Neural cell (in vitro differentiated cells): ENCODE results near the gene CFAP61. TPM values are rescaled to one million over a fixed set of nuclear protein-coding genes. Genes with fewer than 3 reads are reported as not detected.

ENCODE experiments used
- H2AFZ ChIP-seq: fragments of 200-600, 300-800 bp; sonication (generic), shearing (Covaris generic); 2 replicates; pipeline ENCODE4 v1.6.0; 2014; ENCODE audit warnings: low read depth, mild to moderate bottlenecking, antibody characterized with exemption, low read length, moderate library complexity
- H3F3A ChIP-seq: fragments of 200-600 bp; shearing (Covaris generic); 2 replicates; pipeline ENCODE4 v1.6.1; 2016; ENCODE audit warnings: mild to moderate bottlenecking, moderate library complexity, mixed read lengths, antibody characterized with exemption, low read length; ENCODE audit not compliant: insufficient read depth, poor library complexity, severe bottlenecking
- H3K27ac ChIP-seq: fragments of 200-600, 300-800 bp; sonication (generic), shearing (Covaris generic); 2 replicates; pipeline ENCODE4 v1.5.1; 2014; ENCODE audit warnings: mild to moderate bottlenecking, low read length, moderate library complexity
- H3K27me3 ChIP-seq: fragments of 300-800, 200-600 bp; sonication (generic), shearing (Covaris generic); 2 replicates; pipeline ENCODE4 v1.6.0; 2014; ENCODE audit warnings: mild to moderate bottlenecking, low read depth, low read length, moderate library complexity; ENCODE audit not compliant: insufficient read depth
- H3K36me3 ChIP-seq: fragments of 300-800, 200-600 bp; sonication (generic), shearing (Covaris generic); 2 replicates; pipeline ENCODE4 v1.5.1; 2014; ENCODE audit warnings: mild to moderate bottlenecking, antibody characterized with exemption, low read length, moderate library complexity; ENCODE audit not compliant: insufficient read depth
- H3K4me2 ChIP-seq: fragments of 300-800, 200-600 bp; sonication (generic), shearing (Covaris generic); 2 replicates; pipeline ENCODE4 v1.6.0; 2014; ENCODE audit warnings: mild to moderate bottlenecking, low read length
- H3K4me3 ChIP-seq: fragments of 300-800, 200-600 bp; sonication (generic), shearing (Covaris generic); 2 replicates; pipeline ENCODE4 v1.5.1; 2014; ENCODE audit warnings: mild to moderate bottlenecking, low read length, moderate library complexity
- H3K79me2 ChIP-seq: fragments of 200-600 bp; shearing (Covaris generic); replicated peaks from 2 replicates; pipeline ENCODE4 v1.6.0; 2014; ENCODE audit warnings: mild to moderate bottlenecking, low read length, moderate library complexity; ENCODE audit not compliant: insufficient read depth
- H3K9ac ChIP-seq: fragments of 300-800, 200-600 bp; sonication (generic), shearing (Covaris generic); 2 replicates; pipeline ENCODE4 v1.6.1; 2016; ENCODE audit warnings: mild to moderate bottlenecking, low read length, mixed read lengths
- H3K9me2 ChIP-seq: fragments of 200-600 bp; shearing (Covaris generic); 2 replicates; pipeline ENCODE4 v1.6.1; 2016; ENCODE audit warnings: mild to moderate bottlenecking, low read length, mixed read lengths; ENCODE audit not compliant: insufficient read depth
- H3K9me3 ChIP-seq: fragments of 200-600, 300-800 bp; sonication (generic), shearing (Covaris generic); 2 replicates; pipeline ENCODE4 v1.6.1; 2016; ENCODE audit warnings: mild to moderate bottlenecking, mixed run types, low read length, moderate library complexity, mixed read lengths
- H4K20me1 ChIP-seq: fragments of 200-600 bp; shearing (Covaris generic); 2 replicates; pipeline ENCODE4 v1.6.1; 2016; ENCODE audit warnings: mild to moderate bottlenecking, mixed run types; ENCODE audit not compliant: insufficient read depth
- CTCF ChIP-seq: fragments of 450-650 bp; IDR thresholded peaks from 2 replicates; pipeline ENCODE4 v1.5.1; 2014; ENCODE audit warnings: antibody characterized with exemption, mild to moderate bottlenecking, moderate library complexity; ENCODE audit not compliant: poor library complexity, severe bottlenecking
- EP300 ChIP-seq: fragments of 450-650 bp; conservative IDR thresholded peaks from 2 replicates; pipeline ENCODE4 v1.6.1; 2014; ENCODE audit warnings: antibody characterized with exemption, mild to moderate bottlenecking, moderate library complexity; ENCODE audit not compliant: poor library complexity, severe bottlenecking
- EZH2 ChIP-seq: fragments of 200-600, 300-800 bp; shearing (Covaris generic), sonication (generic); IDR thresholded peaks from 2 replicates; pipeline ENCODE4 v1.6.1; 2014; ENCODE audit warnings: antibody characterized with exemption, low read length, borderline replicate concordance, mild to moderate bottlenecking; ENCODE audit not compliant: insufficient read depth, poor library complexity, severe bottlenecking
- MXI1 ChIP-seq: fragments of 450-650 bp; conservative IDR thresholded peaks from 2 replicates; pipeline ENCODE4 v1.6.1; 2014; ENCODE audit warnings: antibody characterized with exemption, mild to moderate bottlenecking; ENCODE audit not compliant: poor library complexity, severe bottlenecking
- POLR2AphosphoS5 ChIP-seq: IDR thresholded peaks from 2 replicates; pipeline ENCODE4 v1.6.1; 2012
- RAD21 ChIP-seq: fragments of 450-650 bp; conservative IDR thresholded peaks from 2 replicates; pipeline ENCODE4 v1.6.1; 2014; ENCODE audit warnings: antibody characterized with exemption, mild to moderate bottlenecking, moderate library complexity
- REST ChIP-seq: IDR thresholded peaks from 2 replicates; pipeline ENCODE4 v1.6.1; 2012; ENCODE audit warnings: borderline replicate concordance
- SMC3 ChIP-seq: fragments of 450-650 bp; conservative IDR thresholded peaks from 2 replicates; pipeline ENCODE4 v1.6.1; 2014; ENCODE audit warnings: antibody characterized with exemption, mild to moderate bottlenecking, moderate library complexity; ENCODE audit not compliant: poor library complexity
- TAF1 ChIP-seq: IDR thresholded peaks from 2 replicates; pipeline ENCODE4 v1.6.1; 2012; ENCODE audit warnings: low read depth
- polyA plus RNA-seq: library from polyadenylated mRNA; depleted of rRNA; stranded (reverse); fragments of >200 nt; gene quantifications from 2 replicates; pipeline ENCODE4 v1.2.3, GENCODE V29; 2014

Gene CFAP61
- polyA plus RNA-seq, 1 donor from 2014 or later = 0.42 TPM

- Histone ChIP-seq H3F3A (no peaks in the 10 kb centered on the region), H3K9me2 (no peaks in the 10 kb centered on the region), H3K79me2 (no peaks in the 10 kb centered on the region), H3K27ac (no peak overlapping the region), H3K36me3 (peaks cover 34% of the 10 kb centered on the region), H3K4me3 (no peak overlapping the region), H2AFZ (no peak overlapping the region), H4K20me1 (no peaks in the 10 kb centered on the region), H3K9me3 (no peaks in the 10 kb centered on the region), H3K4me2 (no peak overlapping the region), H3K27me3 (no peaks in the 10 kb centered on the region), H3K9ac (no peak overlapping the region)
- TF ChIP-seq CTCF (no peak), EZH2 (no peak), EP300 (no peak), POLR2AphosphoS5 (no peak), REST (no peak), MXI1 (no peak), SMC3 (no peak), RAD21 (no peak), TAF1 (no peak)
Observed at GRCh38 chr20:20038586-20038985, 13.7 kb upstream of the CFAP61 start.

- no peaks in the 10 kb centered on the region for H3F3A ChIP-seq
- no peaks in the 10 kb centered on the region for H3K27me3 ChIP-seq
- TF ChIP-seq RAD21 = no peak
- no peak for TF ChIP-seq POLR2AphosphoS5
- TF ChIP-seq SMC3 = no peak
- TF ChIP-seq CTCF = no peak
- H3K9me2 ChIP-seq = no peaks in the 10 kb centered on the region
- H3K27ac ChIP-seq = no peak overlapping the region
- peaks cover 28% of the 10 kb centered on the region for H3K36me3 ChIP-seq
- H3K79me2 ChIP-seq = no peaks in the 10 kb centered on the region
- H3K4me2 ChIP-seq = no peak overlapping the region
- H3K9ac ChIP-seq = no peak overlapping the region
- H4K20me1 ChIP-seq = no peaks in the 10 kb centered on the region
- no peak overlapping the region for H2AFZ ChIP-seq
- no peak overlapping the region for H3K4me3 ChIP-seq
- no peaks in the 10 kb centered on the region for H3K9me3 ChIP-seq
Observed at GRCh38 chr20:20039752-20040387, 12.5 kb upstream of the CFAP61 start.
